ENCODE results near the gene HCN4.
A peak's percentile ranks its signal among the peaks of the same experiment; 100 is the strongest.

HCN4 gene

DNA sequence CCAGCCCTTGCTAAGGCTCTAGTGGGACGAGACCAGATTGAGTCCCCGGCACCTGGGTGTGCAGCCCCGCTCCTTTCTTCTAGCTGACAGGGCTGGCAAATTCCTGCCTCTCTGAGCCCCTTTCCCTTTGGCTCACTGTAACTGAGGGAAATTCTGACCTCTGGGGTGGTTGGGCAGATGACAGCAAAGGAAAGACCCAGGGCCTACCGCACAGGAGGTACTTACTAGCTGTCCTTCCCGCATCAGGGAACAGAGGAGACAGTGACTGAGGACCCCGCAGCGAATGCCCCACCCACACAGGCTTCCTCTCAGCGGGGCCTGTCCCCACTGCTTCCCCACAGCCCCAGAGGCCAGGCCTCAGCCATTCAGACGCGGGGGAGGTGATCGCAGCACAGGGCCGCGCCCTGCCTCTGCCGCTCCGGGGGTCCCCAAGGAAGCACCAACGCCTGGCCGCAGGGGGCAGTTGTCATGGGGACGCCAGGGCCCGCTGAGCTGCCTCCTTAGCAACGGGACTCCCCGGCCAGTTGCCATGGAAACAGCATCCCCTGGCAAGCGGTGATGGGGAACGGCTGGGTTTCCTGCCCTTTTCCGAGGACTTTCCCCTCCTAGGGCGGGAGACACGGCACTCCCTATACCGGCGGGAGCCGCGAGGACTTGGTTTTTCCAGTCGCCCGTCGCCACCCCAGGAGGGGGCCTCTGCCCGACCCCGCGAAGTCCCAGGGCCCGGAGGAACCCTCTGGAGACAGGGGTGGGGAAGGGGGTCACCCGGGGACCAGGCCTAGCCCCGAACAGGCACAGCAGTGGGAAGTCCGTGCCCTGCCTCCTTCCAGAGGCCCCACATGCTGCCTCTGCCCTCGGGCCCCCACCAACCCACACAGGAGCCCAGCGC is 50.1 kb downstream of the HCN4 start:
- H3K4me1 Mint-ChIP-seq: no peaks in the 10 kb centered on the region
- peaks cover 26% of the 10 kb centered on the region for H3K27me3 Mint-ChIP-seq (ENCODE audit: low read depth, poor library complexity)
- H3K4me3 Mint-ChIP-seq: no peak overlapping the region
- H3K9me3 Mint-ChIP-seq: no peaks in the 10 kb centered on the region
- no peaks in the 10 kb centered on the region for H3K36me3 Mint-ChIP-seq (ENCODE audit: low read depth)
- H3K27ac Mint-ChIP-seq: no peak overlapping the region
- peak; percentile 70 for DNase-seq
- TF ChIP-seq, protein P1, sequence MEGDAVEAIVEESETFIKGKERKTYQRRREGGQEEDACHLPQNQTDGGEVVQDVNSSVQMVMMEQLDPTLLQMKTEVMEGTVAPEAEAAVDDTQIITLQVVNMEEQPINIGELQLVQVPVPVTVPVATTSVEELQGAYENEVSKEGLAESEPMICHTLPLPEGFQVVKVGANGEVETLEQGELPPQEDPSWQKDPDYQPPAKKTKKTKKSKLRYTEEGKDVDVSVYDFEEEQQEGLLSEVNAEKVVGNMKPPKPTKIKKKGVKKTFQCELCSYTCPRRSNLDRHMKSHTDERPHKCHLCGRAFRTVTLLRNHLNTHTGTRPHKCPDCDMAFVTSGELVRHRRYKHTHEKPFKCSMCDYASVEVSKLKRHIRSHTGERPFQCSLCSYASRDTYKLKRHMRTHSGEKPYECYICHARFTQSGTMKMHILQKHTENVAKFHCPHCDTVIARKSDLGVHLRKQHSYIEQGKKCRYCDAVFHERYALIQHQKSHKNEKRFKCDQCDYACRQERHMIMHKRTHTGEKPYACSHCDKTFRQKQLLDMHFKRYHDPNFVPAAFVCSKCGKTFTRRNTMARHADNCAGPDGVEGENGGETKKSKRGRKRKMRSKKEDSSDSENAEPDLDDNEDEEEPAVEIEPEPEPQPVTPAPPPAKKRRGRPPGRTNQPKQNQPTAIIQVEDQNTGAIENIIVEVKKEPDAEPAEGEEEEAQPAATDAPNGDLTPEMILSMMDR (IDR thresholded peaks at IDR 0.05): no peak

DNA sequence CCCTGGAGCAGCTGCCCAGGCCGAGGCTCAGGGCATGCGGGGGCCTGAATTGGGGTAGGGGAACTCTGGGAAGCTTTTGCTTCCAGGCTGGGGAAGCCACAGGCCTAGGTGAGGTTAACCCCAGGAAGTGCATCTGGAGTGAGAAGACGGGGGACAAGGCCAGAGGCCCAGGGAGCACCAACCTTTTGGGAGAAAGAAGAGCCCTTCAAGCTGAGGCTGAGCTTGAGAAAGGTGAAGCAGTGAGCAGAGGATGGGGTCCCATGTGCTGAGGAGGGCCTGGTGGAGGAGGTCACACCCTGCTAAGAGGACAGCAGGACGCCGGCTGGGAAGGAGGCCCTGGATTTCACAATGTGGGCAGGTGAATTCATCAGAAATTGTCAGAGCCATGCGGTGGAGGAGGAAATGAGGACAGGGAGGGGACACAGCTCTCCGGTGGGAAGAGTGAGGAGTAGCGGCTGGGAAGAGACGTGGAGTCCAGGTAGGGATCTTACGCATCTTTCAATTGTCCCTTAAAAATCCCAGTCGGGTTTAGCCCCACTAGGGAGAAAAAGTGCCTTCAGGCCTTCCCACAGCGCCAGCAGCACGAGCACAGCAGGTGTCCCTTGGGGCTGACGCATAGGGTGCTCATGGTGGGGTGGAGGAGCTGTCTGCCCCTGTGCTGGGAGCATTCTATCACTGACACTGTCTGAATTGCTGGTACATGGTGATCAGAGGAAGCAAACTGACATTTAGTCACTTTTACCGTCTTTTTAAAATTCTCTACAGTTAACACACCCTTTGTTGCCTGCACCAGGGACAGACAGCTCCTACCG is 50.9 kb downstream of the HCN4 start:
- DNase-seq: no peak
- no peaks in the 10 kb centered on the region for H3K4me1 Mint-ChIP-seq
- no peaks in the 10 kb centered on the region for H3K9me3 Mint-ChIP-seq
- H3K36me3 Mint-ChIP-seq (ENCODE audit: low read depth): peaks cover 1% of the 10 kb centered on the region
- H3K27me3 Mint-ChIP-seq (ENCODE audit: low read depth, poor library complexity): peaks cover 26% of the 10 kb centered on the region
- H3K4me3 Mint-ChIP-seq: no peak overlapping the region
- TF ChIP-seq, protein P1 (IDR thresholded peaks at IDR 0.05): no peak
- H3K27ac Mint-ChIP-seq: no peak overlapping the region

DNA sequence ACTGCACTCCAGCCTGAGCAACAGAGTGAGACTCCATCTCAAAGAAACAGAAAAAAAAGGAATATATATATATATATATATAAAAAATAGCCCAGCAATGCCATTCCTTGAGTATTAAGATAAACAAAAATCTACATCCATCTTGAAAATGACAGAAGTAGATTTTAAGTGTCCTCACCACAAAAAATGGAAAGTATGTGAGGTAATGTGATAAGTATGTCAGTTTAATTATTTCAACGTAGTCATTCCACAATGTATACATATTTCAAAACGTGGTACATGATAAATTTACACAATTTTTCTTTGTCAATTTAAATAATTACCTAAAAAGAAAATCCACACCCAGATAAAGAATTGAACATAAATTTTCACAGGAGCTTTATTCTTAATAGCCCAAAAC is 54.9 kb downstream of the HCN4 start:
- no peaks in the 10 kb centered on the region for H3K4me1 Mint-ChIP-seq
- H3K9me3 Mint-ChIP-seq: no peaks in the 10 kb centered on the region
- H3K27ac Mint-ChIP-seq: no peak overlapping the region
- TF ChIP-seq, protein P1 (IDR thresholded peaks at IDR 0.05): no peak
- peaks cover 16% of the 10 kb centered on the region for H3K27me3 Mint-ChIP-seq (ENCODE audit: low read depth, poor library complexity)
- peaks cover 11% of the 10 kb centered on the region for H3K36me3 Mint-ChIP-seq (ENCODE audit: low read depth)
- H3K4me3 Mint-ChIP-seq: no peak overlapping the region
- DNase-seq: no peak

DNA sequence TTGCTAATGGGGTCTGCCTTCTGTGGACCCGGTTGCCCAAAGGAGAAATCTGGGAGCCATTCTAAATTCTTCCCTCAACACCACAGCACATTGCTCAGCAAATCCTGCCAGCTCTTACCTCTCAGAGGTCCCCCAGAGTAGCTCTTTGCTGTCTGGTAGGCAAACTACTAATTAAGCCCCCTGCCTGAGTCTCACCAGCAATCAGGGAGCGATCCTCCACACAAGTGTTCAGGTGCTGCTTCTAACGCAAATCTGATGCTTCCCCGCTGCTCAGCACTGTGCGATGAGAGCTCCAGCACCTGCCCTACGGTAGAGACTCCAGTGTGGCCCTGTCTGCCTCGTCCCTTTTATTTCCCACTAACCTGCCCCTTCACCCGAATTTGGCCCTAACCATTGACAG is 60.5 kb downstream of the HCN4 start:
- TF ChIP-seq, protein P1 (IDR thresholded peaks at IDR 0.05): no peak
- DNase-seq: no peak
- no peaks in the 10 kb centered on the region for H3K4me1 Mint-ChIP-seq
- H3K36me3 Mint-ChIP-seq (ENCODE audit: low read depth): peaks cover 16% of the 10 kb centered on the region
- H3K27ac Mint-ChIP-seq: no peak overlapping the region
- H3K4me3 Mint-ChIP-seq: no peak overlapping the region
- no peaks in the 10 kb centered on the region for H3K9me3 Mint-ChIP-seq
- no peaks in the 10 kb centered on the region for H3K27me3 Mint-ChIP-seq (ENCODE audit: low read depth, poor library complexity)

DNA sequence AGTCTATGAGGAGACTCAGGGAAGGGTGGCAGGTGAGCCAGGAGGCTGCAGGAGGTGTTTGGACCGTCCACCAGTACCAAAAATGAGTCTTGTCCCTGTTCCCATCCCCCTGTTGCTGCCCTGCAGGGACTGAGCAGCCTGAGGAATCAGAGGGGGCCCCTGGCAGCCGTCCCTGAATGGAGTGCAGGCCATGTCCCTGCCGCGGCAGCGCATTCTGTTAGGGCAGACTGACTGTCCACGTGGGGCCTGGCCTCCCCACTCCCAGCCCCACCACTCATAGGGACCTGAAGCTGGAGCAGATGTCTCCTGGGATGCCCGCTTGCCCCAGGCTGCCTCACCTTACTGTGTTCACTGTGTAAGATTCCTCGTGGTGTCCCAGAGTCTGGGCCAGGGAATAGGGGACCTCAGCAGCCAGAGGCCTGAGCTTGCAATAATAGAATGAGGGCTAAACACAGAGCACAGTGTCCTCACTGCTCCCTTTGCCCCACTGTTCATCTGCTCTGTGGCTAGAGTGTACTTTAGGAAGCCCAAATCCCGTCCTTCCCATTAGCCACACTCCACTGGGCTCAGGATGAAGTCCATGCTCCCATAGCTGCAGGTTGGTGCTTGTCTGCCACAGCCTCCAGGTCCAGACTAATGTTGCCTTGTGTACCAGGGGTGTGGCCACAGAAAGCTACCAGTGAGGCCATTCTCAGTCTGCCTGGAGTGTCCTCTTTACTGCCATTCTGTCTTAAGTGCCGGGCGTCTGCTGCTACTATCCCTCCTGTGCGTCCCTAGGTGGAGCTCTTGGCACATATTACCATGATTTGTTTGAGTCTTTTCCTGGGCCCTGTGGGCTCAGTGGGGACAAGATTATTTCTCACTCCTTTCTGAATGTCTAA is 63.2 kb downstream of the HCN4 start:
- peak; percentile 56 for DNase-seq

More for the DNA sequence above, 63.2 kb downstream of the HCN4 start:
- TF ChIP-seq, protein P1 (IDR thresholded peaks at IDR 0.05): peak; percentile 67
- peaks cover 25% of the 10 kb centered on the region for H3K36me3 Mint-ChIP-seq (ENCODE audit: low read depth)
- peak overlapping the region; percentile 66 for H3K27ac Mint-ChIP-seq
- no peaks in the 10 kb centered on the region for H3K9me3 Mint-ChIP-seq
- no peaks in the 10 kb centered on the region for H3K27me3 Mint-ChIP-seq (ENCODE audit: low read depth, poor library complexity)
- no peak overlapping the region for H3K4me3 Mint-ChIP-seq
- no peaks in the 10 kb centered on the region for H3K4me1 Mint-ChIP-seq

Data from nephron progenitor cell (in vitro differentiated cells).